ENCODE data around the gene PIGA.

- TF ChIP-seq CTCF (conservative IDR thresholded peaks at IDR 0.05) (no peak), EZH2 (IDR thresholded peaks at IDR 0.05; ENCODE audit: low read depth) (no peak)
These were observed 13.3 kb downstream of the PIGA start for GRCh38 chrX:15322072-15322471.
